ENCODE results near the gene SCN4B.

- TF ChIP-seq POLR2A (IDR thresholded peaks at IDR 0.05; ENCODE audit: low read depth, low read length) = no peak
- no peak for TF ChIP-seq CTCF (IDR thresholded peaks at IDR 0.05; ENCODE audit: extremely low read depth in 1 of 2, insufficient read depth in 1 of 2, low read depth in 1 of 2, low read length in 2 of 2)
- TF ChIP-seq MYC (IDR thresholded peaks at IDR 0.05; ENCODE audit: low read depth, low read length) = no peak
- TF ChIP-seq EZH2 (IDR thresholded peaks at IDR 0.05; ENCODE audit: borderline replicate concordance, low read depth, low read length, severe bottlenecking) = no peak
- no peak for TF ChIP-seq POLR2AphosphoS5 (IDR thresholded peaks at IDR 0.05; ENCODE audit: insufficient read depth, low read depth, low read length)
- no peak for TF ChIP-seq FOS (IDR thresholded peaks at IDR 0.05; ENCODE audit: borderline replicate concordance, insufficient read depth, low read length)
- no peak for TF ChIP-seq GATA2 (IDR thresholded peaks at IDR 0.05; ENCODE audit: insufficient read depth, insufficient read length, low read depth, low read length)
Measured at GRCh38 chr11:118128721-118129470, 23.7 kb downstream of the SCN4B start.
